IMR-90 (cell line): ENCODE results near the gene L3MBTL4. TPM values are rescaled to one million over a fixed set of nuclear protein-coding genes. Genes with fewer than 3 reads are reported as not detected.

Experiments
- ATAC-seq: fragments of 200-7000 bp; cut with Tn5 transposase; 2 replicates; pipeline ENCODE4 v1.9.1; 2020; ENCODE audit warnings: low read depth, mild to moderate bottlenecking, moderate library complexity
- BruUV-seq: library from RNA; stranded (reverse); fragments of 400-500 nt; replicated peaks from 2 replicates; lab custom pipeline; 2021; lab: Mats Ljungman, UMichigan
- CTCF ChIA-PET: fragments of 300-600 bp; formaldehyde crosslinking; extraction: SDS; loops from one replicate; lab custom pipeline; 2021; ENCODE audit warnings: antibody characterized with exemption; lab: Yijun Ruan, JAX
- POLR2A ChIA-PET: fragments of 300-600 bp; sonication (Branson Sonifier 250); formaldehyde crosslinking; loops from one replicate; lab custom pipeline; 2022; ENCODE audit warnings: antibody characterized with exemption; ENCODE audit not compliant: unreplicated experiment; lab: Charles Lee
- DNase-seq: peaks from one replicate; pipeline ENCODE4 v3.0.0; 2013
- H2AFZ ChIP-seq: replicated peaks from 2 replicates; pipeline ENCODE3; 2013; ENCODE audit warnings: low read length, mild to moderate bottlenecking; ENCODE audit not compliant: poor library complexity
- H2AK5ac ChIP-seq: 2 replicates; pipeline ENCODE4 v1.6.1; 2013; ENCODE audit warnings: low read depth, low read length, inconsistent platforms
- H2AK9ac ChIP-seq: replicated peaks from 2 replicates; pipeline ENCODE3; 2013; ENCODE audit warnings: mild to moderate bottlenecking, low read depth, low read length, moderate library complexity; ENCODE audit not compliant: poor library complexity
- H2BK120ac ChIP-seq: 2 replicates; pipeline ENCODE4 v1.6.1; 2013; ENCODE audit warnings: low read depth, low read length, inconsistent platforms
- H2BK15ac ChIP-seq: 3 replicates; pipeline ENCODE4 v1.6.1; 2013; ENCODE audit warnings: low read depth, low read length, inconsistent platforms
- H2BK20ac ChIP-seq: 2 replicates; pipeline ENCODE4 v1.6.1; 2013; ENCODE audit warnings: low read depth, mild to moderate bottlenecking, inconsistent platforms, low read length, moderate library complexity
- H2BK5ac ChIP-seq: 2 replicates; pipeline ENCODE4 v1.6.1; 2013; ENCODE audit warnings: mild to moderate bottlenecking, low read depth, low read length, inconsistent platforms; ENCODE audit not compliant: poor library complexity, severe bottlenecking
- H3K14ac ChIP-seq: replicated peaks from 2 replicates; pipeline ENCODE4 v1.6.1; 2013; ENCODE audit warnings: low read depth, low read length, inconsistent platforms
- H3K18ac ChIP-seq: 2 replicates; pipeline ENCODE4 v1.6.1; 2013; ENCODE audit warnings: low read depth, low read length, control low read depth
- H3K23ac ChIP-seq: 2 replicates; pipeline ENCODE4 v1.6.1; 2013; ENCODE audit warnings: low read depth, low read length, inconsistent platforms
- H3K27ac ChIP-seq: 2 replicates; pipeline ENCODE4 v1.5.1; 2013; ENCODE audit warnings: mild to moderate bottlenecking, control low read depth, low read length; ENCODE audit not compliant: insufficient read depth
- H3K27me3 ChIP-seq: 2 replicates; pipeline ENCODE4 v1.6.1; 2013; ENCODE audit warnings: low read length; ENCODE audit not compliant: control insufficient read depth, insufficient read depth
- H3K36me3 ChIP-seq: 2 replicates; pipeline ENCODE4 v1.6.1; 2013; ENCODE audit warnings: low read length, mixed read lengths; ENCODE audit not compliant: control insufficient read depth, insufficient read depth
- H3K4ac ChIP-seq: 2 replicates; pipeline ENCODE4 v1.6.1; 2013; ENCODE audit warnings: low read depth, low read length, inconsistent platforms
- H3K4me1 ChIP-seq: 2 replicates; pipeline ENCODE4 v1.6.1; 2013; ENCODE audit warnings: low read length, mixed read lengths; ENCODE audit not compliant: control insufficient read depth, insufficient read depth
- H3K4me2 ChIP-seq: 2 replicates; pipeline ENCODE4 v1.6.1; 2013; ENCODE audit warnings: low read depth, mild to moderate bottlenecking, control low read depth, low read length, moderate library complexity
- H3K4me3 ChIP-seq: 2 replicates; pipeline ENCODE4 v1.5.1; 2013; ENCODE audit warnings: low read depth, mild to moderate bottlenecking, control low read depth, low read length, moderate library complexity; ENCODE audit not compliant: insufficient read depth
- H3K56ac ChIP-seq: 2 replicates; pipeline ENCODE4 v1.6.1; 2013; ENCODE audit warnings: low read length, inconsistent platforms; ENCODE audit not compliant: insufficient read depth; ENCODE audit errors: extremely low read depth
- H3K79me1 ChIP-seq, 2 experiments: 2 replicates each; pipeline ENCODE4 v1.6.1; 2013; ENCODE audit warnings: low read length in 2 of 2, inconsistent platforms in 1 of 2, low read depth in 1 of 2
- H3K9ac ChIP-seq: 2 replicates; pipeline ENCODE4 v1.6.1; 2013; ENCODE audit warnings: low read depth, low read length, control low read depth
- H3K9me1 ChIP-seq: 2 replicates; pipeline ENCODE4 v1.6.1; 2013; ENCODE audit warnings: low read length, inconsistent platforms; ENCODE audit not compliant: insufficient read depth
- H3K9me3 ChIP-seq: 2 replicates; pipeline ENCODE4 v1.6.1; 2013; ENCODE audit warnings: low read length; ENCODE audit not compliant: control insufficient read depth, insufficient read depth
- H4K20me1 ChIP-seq: 2 replicates; pipeline ENCODE4 v1.6.1; 2013; ENCODE audit warnings: low read length, inconsistent platforms; ENCODE audit not compliant: insufficient read depth
- H4K5ac ChIP-seq: 2 replicates; pipeline ENCODE4 v1.6.1; 2013; ENCODE audit warnings: mild to moderate bottlenecking, low read depth, low read length, control low read depth
- H4K8ac ChIP-seq, 2 experiments: 2 replicates each; pipeline ENCODE4 v1.6.1; 2013; ENCODE audit warnings: low read depth in 2 of 2, low read length in 2 of 2, control low read depth in 1 of 2, inconsistent platforms in 1 of 2
- H4K91ac ChIP-seq: 2 replicates; pipeline ENCODE4 v1.6.1; 2013; ENCODE audit warnings: low read depth, low read length, inconsistent platforms; ENCODE audit not compliant: insufficient read depth
- FOS ChIP-seq: fragments of 150-350 bp; IDR thresholded peaks from 2 replicates; pipeline ENCODE4 v1.6.1; 2016; ENCODE audit warnings: low read depth, low read length
- MAFK ChIP-seq: IDR thresholded peaks from 2 replicates; pipeline ENCODE4 v1.6.1; 2012; ENCODE audit warnings: low read depth, low read length, improper control_type of control experiment
- WGBS, 2 experiments: methylation state at CpG; one replicate each; pipeline versions ENCODE4 v1.1.5 to v1.1.7; 2013; ENCODE audit warnings: missing lambda C conversion rate in 2 of 2; ENCODE audit not compliant: insufficient read length in 1 of 2; ENCODE audit errors: extremely low coverage in 2 of 2; 5-methylcytosine and 5-hydroxymethylcytosine counted together
- dilution Hi-C: fragments of 300-500 bp; cut with HindIII; formaldehyde crosslinking; loops from one replicate; pipeline ENCODE4 v1.14.3; 2018; ENCODE audit warnings: low sequenced_read_pairs; ENCODE audit not compliant: unreplicated experiment
- in situ Hi-C: fragments of 300-500 bp; cut with MboI; formaldehyde crosslinking; loops from 3 replicates; pipeline ENCODE4 v1.14.3; 2019; ENCODE audit warnings: low sequenced_read_pairs, inconsistent platforms, mixed read lengths
- intact Hi-C: fragments of 100-400 bp; cut with micrococcal nuclease; formaldehyde crosslinking; loops from 2 replicates; pipeline ENCODE4 v1.10.0; 2022
- polyA plus RNA-seq, 3 experiments: library from polyadenylated mRNA; depleted of rRNA; stranded (reverse); fragments of >200 nt; gene quantifications; 2 replicates each; pipeline ENCODE4 v1.2.3, GENCODE V29; 2012; ENCODE audit warnings: low replicate concordance in 1 of 3
- total RNA-seq: library from RNA; depleted of rRNA; stranded (reverse); fragments of >200 nt; gene quantifications from 2 replicates; pipeline ENCODE4 v1.2.3, GENCODE V29; 2012

L3MBTL4 gene
- total and polyA plus RNA-seq, 2 of the 4 experiments (the other 2 are of a cell fraction): under 0.01 to 0.02 TPM

DNA sequence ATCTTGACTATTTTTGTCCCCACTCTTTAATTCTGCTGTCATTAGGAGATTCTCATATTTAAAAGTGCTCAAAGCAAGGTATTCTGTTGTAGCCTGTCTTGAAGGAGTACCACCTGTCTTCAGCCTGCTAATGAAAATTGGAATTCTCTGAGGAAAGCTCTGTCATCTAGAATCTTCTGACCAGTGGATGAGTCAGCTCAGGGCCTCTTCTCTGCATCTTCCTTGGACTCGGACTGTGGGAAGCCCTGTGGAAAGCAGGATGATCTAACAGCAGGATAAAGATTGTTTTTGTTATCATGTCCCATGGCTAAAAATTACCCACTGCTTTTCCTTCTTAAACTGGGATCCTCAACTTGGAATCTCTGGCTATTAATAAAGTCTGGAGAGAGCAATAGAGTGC is 500.7 kb downstream of the L3MBTL4 start:
- H4K20me1 ChIP-seq: no peaks in the 10 kb centered on the region
- DNase-seq (peak; percentile 84), ATAC-seq (peak; percentile 95)
- dilution Hi-C loops (no loop called here), intact Hi-C loops (no loop called here), in situ Hi-C loops (no loop called here)
- H2AK5ac ChIP-seq: no peak overlapping the region
- no peak overlapping the region for H2BK5ac ChIP-seq
- no peak overlapping the region for H3K23ac ChIP-seq
- no peak for TF ChIP-seq MAFK
- peak; percentile 46 for TF ChIP-seq FOS
- no peak overlapping the region for H3K18ac ChIP-seq
- no peak overlapping the region for H3K4me2 ChIP-seq
- no peak overlapping the region for H2AK9ac ChIP-seq
- ChIA-PET POLR2A (no interaction called here), CTCF (interaction anchor here (1.3 kb wide), 1 partner anchor 20 kb away, joined by 3 read pairs; no protein-coding TSS in a partner anchor)
- no peak overlapping the region for H3K9ac ChIP-seq
- no peak overlapping the region for H4K91ac ChIP-seq
- H3K4ac ChIP-seq: no peak overlapping the region
- H3K36me3 ChIP-seq: no peaks in the 10 kb centered on the region
- no peak overlapping the region for H3K56ac ChIP-seq
- H3K14ac ChIP-seq: no peak overlapping the region
- H4K8ac ChIP-seq: no peak overlapping the region
- H4K5ac ChIP-seq: no peak overlapping the region
- H3K27me3 ChIP-seq: no peaks in the 10 kb centered on the region
- peaks cover 2% of the 10 kb centered on the region; the same call in 1 of the 2 replicates for H3K4me1 ChIP-seq
- H2BK20ac ChIP-seq: no peak overlapping the region
- peaks cover 8% of the 10 kb centered on the region; the same call in 1 of the 2 replicates for H3K9me1 ChIP-seq
- no peaks in the 10 kb centered on the region for H3K79me1 ChIP-seq
- no peak overlapping the region for H3K4me3 ChIP-seq
- no peak overlapping the region for H3K27ac ChIP-seq
- no TSS peak for BruUV-seq
- H2AFZ ChIP-seq: no peak overlapping the region
- H2BK15ac ChIP-seq: no peak overlapping the region
- no CpG with 5 or more reads among the region's 1 CpG for WGBS, 2 experiments
- H3K9me3 ChIP-seq: no peaks in the 10 kb centered on the region
- no peak overlapping the region for H2BK120ac ChIP-seq
